ENCODE results near the gene TRIB2.

TRIB2 gene

GRCh38 chr2:12778811-12779579 lies 62.3 kb downstream of the TRIB2 start:
- DNase-seq (ENCODE audit: low spot score) = no peak

- DNase-seq (ENCODE audit: low spot score) = no peak
Measured at GRCh38 chr2:12781329-12781728, 64.6 kb downstream of the TRIB2 start.

GRCh38 chr2:12787891-12788801 lies 71.4 kb downstream of the TRIB2 start:
- DNase-seq (ENCODE audit: low spot score) = no peak

- DNase-seq (ENCODE audit: low spot score) = no peak
Measured at GRCh38 chr2:12791906-12792305, 75.2 kb downstream of the TRIB2 start.

All from LoVo (cell line).